Measurements from ENCODE around the gene CPAMD8. TPM values are rescaled to one million over a fixed set of nuclear protein-coding genes. Genes with fewer than 3 reads are reported as not detected.

The CPAMD8 gene
- total and polyA plus RNA-seq, 2 of the 8 experiments (the other 6 are each of a cell fraction or from before 2014, with no cell fraction given) = 6.1 to 9.2 TPM

- no peak for TF ChIP-seq SUZ12 (IDR thresholded peaks at IDR 0.05; ENCODE audit: low read length)
- no peak for TF ChIP-seq ZNF274 (IDR thresholded peaks at IDR 0.05; ENCODE audit: borderline replicate concordance, extremely low read depth, low read length)
- peak; percentile 67 to 76 for TF ChIP-seq RAD21 (IDR thresholded peaks at IDR 0.05 in 1 of 2, conservative IDR thresholded peaks at IDR 0.05 in 1 of 2; ENCODE audit: low read depth in 2 of 2, low read length in 2 of 2)
Observed at GRCh38 chr19:16899566-16900075, 127.0 kb downstream of the CPAMD8 start (continued).

Data from H1 (cell line).